HG02588 (cell line): ENCODE data around the gene LSM14A.
"Not testable (repeated sequence)": the region's sequence is repeated elsewhere in the genome, so short reads cannot be mapped to it uniquely, and the experiment has no call there.

Experiments
- ATAC-seq: cut with Tn5 transposase; IDR thresholded peaks from one replicate; pipeline ENCODE4 v1.9.1; 2021; ENCODE audit warnings: mild to moderate bottlenecking, moderate library complexity; ENCODE audit not compliant: unreplicated experiment

The LSM14A gene

GRCh38 chr19:34226036-34226435 lies 53.7 kb downstream of the LSM14A start:
- ATAC-seq: no peak

GRCh38 chr19:34228347-34228746 lies 56.0 kb downstream of the LSM14A start:
- ATAC-seq: no peak

GRCh38 chr19:34228762-34229161 lies 56.5 kb downstream of the LSM14A start:
- no peak for ATAC-seq

- no peak for ATAC-seq
These were observed 57.4 kb downstream of the LSM14A start for GRCh38 chr19:34229721-34230120.

- no peak for ATAC-seq
These were observed 58.5 kb downstream of the LSM14A start for GRCh38 chr19:34230820-34231219.

GRCh38 chr19:34231439-34231838 lies 59.1 kb downstream of the LSM14A start:
- no peak for ATAC-seq

DNA sequence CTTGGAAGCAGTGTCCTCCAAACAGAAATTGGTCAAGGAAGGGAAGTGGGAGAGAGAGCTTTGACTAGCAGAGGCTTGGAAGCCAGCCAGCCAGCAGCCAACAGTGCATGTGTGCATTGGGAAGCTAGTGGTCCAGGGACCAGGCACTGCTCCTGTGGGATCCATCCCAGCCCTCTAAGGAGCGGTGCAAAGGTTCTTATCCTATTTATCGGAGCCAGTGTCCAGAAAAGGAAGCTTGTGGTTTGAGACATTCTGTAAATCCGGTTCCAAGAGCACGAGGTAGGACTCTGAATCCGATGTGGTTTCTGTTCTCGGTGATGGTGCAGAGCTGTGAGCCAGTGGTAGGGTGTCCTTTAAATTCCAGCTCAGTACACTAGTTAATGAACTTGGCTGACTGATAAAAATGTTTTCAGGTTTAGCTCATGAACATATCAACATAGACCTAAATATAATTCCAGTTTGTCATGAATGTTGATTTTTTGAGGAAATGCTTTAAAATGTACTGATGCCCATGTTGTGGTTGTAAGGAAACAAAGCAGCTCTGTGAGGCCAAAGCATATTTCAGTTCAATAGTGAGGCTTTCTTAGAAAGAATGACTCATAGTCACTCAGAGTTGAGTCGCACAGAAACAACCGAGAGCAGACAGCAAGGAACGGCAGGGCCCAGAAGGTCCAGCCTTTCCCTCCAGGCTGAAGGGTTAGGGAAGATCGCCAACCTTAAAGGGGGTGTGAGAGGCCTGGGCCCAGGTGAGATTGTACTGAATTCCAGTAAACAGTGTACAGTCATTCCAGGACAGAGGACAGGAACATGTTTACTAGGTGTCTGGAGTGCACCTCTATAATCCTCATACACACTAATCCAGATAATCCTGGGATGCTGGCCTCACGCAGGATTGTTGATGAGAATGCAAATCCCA lies 60.5 kb downstream of the LSM14A start:
- ATAC-seq: no peak

DNA sequence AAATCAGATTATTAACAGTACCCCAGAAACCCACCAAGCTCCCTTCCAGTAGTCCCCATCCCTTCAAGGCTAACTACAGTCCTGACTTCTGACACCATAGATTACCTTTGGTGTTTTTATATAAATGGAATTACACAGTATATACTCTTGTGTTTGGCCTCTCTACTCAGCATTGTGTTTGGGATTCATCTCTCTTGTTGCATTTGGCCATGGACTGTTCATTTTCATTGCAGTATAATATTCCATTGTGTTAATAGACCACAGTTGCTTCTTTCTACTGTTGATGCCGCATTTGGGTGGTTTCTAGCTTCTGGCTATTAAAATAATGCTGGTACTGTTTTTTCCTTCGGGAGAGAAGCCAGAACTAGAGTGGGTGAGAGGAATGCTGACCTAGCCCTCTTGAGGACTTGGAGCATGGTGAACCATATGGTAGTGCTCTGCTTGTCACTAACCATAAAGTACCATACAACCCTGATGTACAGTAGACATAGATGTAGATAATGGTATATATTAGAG lies 63.2 kb downstream of the LSM14A start:
- ATAC-seq: no peak

DNA sequence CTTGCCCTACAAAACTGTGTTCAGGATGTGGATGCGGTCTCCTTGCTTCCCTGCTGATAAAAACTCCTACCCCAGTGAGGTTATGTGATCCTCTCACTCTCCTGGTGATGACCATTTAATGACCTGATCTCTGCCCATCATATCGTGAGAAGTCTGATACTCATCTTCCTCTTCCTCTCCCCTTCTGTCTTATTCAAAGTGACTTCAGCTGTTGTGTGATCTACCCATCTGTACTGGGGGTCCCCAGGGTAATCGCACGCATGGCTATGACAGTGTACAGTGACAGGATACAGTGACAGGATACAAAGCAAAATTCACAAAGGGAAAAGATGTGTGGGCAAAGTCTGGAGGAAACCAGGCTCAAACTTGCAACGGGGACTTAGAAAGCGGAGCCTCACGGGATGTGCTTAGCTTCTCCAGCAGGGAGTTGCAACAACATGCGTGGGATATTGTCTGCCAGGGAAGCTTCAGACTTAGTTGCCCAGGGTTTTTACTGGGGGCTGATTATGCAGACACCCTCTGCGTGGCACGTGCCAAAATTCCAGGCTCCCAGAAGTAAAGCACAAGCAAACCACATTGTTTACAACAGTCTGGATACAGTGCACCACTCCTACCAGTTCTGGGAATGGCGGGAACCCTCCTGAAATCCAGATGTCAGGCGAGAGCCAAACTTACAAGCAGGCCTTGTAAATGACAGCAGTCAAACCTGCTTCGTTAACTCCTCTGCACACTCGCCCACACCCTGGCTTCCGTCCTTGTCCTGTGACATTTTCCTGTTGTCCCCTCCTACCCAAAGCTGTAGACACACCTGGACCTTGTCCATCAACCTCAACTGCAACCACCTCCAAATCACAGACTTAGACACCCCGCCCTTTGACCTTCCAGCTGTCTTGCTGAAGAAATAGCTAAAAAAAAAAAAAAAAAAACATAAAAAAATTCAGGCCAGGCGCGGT lies 64.0 kb downstream of the LSM14A start:
- no peak for ATAC-seq

GRCh38 chr19:34237283-34237682 lies 65.0 kb downstream of the LSM14A start:
- ATAC-seq: no peak

GRCh38 chr19:34237939-34238338 lies 65.6 kb downstream of the LSM14A start:
- ATAC-seq: no peak

DNA sequence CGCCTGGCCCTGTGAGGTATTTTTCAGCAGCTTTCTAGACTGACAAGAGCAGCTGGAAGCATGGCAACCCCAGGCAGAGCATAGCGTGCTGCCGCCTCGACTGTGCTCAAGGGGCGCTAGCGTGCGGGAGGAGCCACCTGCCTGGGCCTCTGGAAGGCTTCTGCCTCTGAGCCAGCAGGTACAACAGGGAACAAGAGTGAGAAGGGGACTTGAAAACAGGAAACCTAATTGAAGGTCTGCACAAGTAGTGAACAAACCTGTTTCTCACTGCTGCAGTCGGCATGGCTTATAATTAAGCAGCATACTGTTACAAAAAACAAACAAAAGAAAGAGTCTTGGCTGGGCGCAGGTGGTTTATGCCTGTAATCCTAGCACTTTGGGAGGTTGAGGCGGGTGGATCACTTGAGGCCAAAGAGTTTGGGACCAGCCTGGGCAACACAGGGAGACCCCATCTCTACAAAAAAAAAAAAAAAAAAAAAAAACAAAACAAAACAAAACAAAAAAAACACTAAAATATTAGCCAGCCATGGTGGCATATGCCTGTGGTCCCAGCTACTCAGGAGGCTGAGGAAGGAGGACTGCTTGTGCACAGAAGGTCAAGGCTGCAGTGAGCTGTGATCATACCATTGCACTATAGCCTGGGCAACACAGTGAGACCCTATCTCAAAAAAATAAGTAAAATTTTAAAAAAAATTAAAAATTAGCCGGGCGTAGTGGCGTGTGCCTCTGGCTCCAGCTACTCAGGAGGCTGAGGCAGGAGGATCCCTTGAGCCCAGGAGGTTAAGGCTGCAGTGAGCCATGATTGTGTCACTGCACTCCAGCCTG lies 69.4 kb downstream of the LSM14A start:
- ATAC-seq: no peak

GRCh38 chr19:34243138-34243875 lies 71.0 kb downstream of the LSM14A start:
- not testable (repeated sequence) for ATAC-seq

DNA sequence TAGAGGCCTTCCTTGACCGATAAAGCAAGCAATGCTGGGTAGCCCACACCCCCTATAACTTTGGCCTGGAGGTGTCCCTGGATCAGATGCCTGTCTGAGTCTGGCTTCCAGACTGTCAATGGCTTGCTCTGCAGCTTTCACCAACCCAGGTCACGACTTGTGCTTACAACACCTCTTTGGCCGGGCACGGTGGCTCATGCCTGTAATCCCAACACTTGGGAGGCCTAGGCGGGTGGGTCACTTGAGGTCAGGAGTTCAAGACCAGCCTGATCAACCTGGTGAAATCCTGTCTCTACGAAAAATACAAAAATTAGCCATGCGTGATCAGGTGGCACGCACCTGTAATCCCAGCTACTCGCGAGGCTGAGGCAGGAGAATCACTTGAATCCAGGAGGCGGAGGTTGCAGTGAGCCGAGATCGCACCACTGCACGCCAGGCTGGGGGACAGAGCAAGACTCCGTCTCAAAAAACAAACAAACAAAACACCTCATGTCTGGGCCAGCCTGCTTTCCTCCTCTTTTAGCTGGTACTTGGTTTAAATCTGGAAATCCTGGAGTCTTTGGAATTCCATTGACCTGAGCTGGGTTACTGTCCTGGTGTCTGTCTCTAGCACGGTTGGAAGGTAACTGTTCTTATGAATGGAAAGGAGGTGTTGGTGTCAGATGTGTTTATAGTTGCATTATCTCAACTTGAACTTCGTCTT lies 71.7 kb downstream of the LSM14A start:
- ATAC-seq: no peak

DNA sequence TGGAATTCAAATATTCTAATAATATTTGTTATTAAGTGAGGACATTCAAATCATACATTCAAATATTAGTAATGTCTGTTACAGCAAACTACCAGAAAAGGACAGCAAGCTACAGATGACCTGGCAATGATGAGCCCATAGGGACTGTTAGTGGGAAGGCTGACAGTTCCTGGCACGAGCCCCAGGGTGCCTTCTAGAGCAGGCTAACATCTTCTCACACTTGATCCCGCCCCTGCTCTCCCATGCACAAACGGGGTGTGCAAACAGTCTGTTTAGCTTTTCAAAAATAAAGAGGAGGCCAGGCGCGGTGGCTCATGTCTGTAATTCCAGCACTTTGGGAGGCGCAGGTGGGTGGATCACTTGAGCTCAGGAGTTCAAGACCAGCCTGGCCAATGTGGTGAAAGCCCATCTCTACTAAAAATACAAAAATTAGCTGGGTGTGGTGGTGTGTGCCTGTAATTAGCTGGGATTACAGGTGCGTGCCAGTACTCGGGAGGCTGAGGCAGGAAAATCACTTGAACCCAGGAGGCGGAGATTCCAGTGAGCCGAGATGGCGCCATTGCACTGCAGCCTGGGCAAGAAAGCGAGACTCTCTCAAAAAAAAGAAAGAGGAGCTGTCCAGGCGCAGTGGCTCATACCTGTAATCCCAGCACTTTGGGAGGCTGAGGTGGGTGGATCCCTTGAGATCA lies 72.5 kb downstream of the LSM14A start:
- no peak for ATAC-seq

DNA sequence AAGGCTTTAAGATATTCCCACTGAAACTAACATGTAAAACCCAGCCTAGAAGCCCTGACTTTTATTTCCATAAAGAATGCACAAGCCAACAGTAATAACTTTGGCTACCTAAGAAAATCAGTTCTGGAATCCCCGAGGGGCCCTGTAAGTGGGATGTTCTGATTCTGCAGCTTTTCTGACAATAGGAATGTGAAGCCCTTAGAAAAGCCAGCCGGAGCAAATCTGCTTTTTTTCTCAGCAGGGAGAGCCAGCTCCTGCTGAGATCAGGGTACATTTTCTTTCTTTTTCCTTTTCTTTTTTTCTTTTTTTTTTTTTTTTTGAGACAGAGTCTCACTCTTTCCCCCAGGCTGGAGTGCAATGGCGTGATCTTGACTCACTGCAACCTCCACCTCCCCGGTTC lies 74.0 kb downstream of the LSM14A start:
- ATAC-seq: no peak

DNA sequence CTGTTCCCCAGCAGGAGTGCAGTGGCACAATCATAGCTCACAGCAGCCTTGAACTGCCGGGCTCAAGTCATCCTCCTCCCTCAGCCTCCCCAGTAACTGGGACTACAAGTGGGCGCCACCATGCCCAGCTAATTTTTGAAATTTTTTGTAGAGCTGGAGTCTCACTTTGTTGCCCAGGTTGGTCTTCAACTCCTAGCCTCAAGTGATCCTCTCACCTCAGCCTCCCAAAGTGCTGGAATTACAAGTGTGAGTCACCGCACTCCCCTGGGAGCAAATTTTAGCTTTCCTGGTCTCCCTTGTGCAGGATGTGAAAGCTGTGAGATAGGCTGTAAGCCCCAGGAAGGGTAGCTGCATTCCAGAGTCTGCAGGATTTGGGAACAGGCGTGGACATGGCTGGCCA lies 76.6 kb downstream of the LSM14A start:
- no peak for ATAC-seq

- not testable (repeated sequence) for ATAC-seq
These were observed 80.9 kb downstream of the LSM14A start for GRCh38 chr19:34253167-34253566.

GRCh38 chr19:34253681-34254045 lies 81.4 kb downstream of the LSM14A start:
- ATAC-seq: not testable (repeated sequence)
